Measurements from ENCODE around the gene VPS37B. TPM values are rescaled to one million over a fixed set of nuclear protein-coding genes. Genes with fewer than 3 reads are reported as not detected.

Gene VPS37B
- total and polyA plus RNA-seq, 2 of the 8 experiments (the other 6 are each of a cell fraction or from before 2014, with no cell fraction given), result 11.9 to 15.7 TPM

DNA sequence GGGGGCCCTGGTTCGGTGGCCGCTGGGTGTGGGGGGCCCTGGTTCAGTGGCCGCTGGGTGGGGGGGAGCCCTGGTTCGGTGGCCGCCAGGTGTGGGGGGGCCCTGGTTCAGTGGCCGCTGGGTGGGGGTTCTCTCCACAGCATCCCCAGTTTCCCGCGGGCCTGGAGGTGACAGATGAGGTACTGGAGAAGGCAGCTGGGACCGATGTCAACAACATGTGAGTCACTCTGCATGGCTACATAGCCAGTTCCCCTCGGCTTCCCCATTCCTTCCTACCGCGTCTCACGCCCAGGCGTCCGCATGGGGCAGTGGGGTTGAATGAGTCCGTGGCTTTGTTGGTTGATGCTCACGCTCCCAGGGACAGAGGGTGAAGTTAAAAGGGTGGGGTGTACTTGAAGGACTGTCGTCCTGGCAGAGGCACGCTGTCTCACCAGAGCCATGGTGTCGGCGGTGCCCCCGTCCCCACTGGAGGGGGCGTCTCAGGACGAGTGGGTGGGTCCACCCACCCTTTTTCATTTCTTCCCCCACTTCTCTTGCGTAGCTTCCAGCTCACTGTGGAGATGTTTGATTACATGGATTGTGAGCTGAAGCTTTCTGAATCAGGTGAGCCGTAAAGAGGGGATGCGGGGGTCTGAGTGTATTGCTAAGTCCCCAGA, 45.1 kb downstream of the VPS37B start:
- FAIRE-seq, result no peak
- 92% methylated on average over 22 of the region's 27 CpGs; no CpG with 5 or more reads in 1 of the 2 experiments for WGBS, 2 experiments (ENCODE audit: extremely low coverage in 1 of 2, insufficient coverage in 1 of 2, insufficient read length in 1 of 2, insufficient replicate concordance in 2 of 2, low coverage in 1 of 2, low lambda C conversion rate in 2 of 2, missing lambda C conversion rate in 1 of 2)
- H2AFZ ChIP-seq (ENCODE audit: low read length), result no peak overlapping the region

More for the DNA sequence above, 45.1 kb downstream of the VPS37B start:
- no peak overlapping the region for H4K5ac ChIP-seq (ENCODE audit: insufficient read length, low read depth, low read length)
- no peak overlapping the region for H2BK15ac ChIP-seq (ENCODE audit: low read length)
- no peaks in the 10 kb centered on the region for H3K23me2 ChIP-seq (ENCODE audit: low read depth, low read length)
- no peaks in the 10 kb centered on the region; the same call in 1 of the 2 replicates for H3K79me1 ChIP-seq (ENCODE audit: low read depth, low read length)
- no peaks in the 10 kb centered on the region; a peak in 1 of 8 replicates for H3K36me3 ChIP-seq (ENCODE audit: control insufficient read depth in 2 of 4, insufficient read depth in 4 of 4, low read length in 3 of 4)
- H3K4me1 ChIP-seq (replicated peaks in 1 of 4; ENCODE audit: control insufficient read depth in 3 of 4, insufficient read depth in 4 of 4, low read length in 3 of 4), result no peaks in the 10 kb centered on the region
- DNase-seq (ENCODE audit: low read depth in 1 of 2, low spot score in 2 of 2), result no peak
- H4K20me1 ChIP-seq (replicated peaks in 1 of 2; ENCODE audit: control insufficient read depth in 1 of 2, insufficient read depth in 2 of 2, low read length in 2 of 2), result peaks cover 9 to 11% of the 10 kb centered on the region in 2 experiments
- no peaks in the 10 kb centered on the region for H3K79me2 ChIP-seq (ENCODE audit: control insufficient read depth in 1 of 2, insufficient read depth in 2 of 2, low read length in 2 of 2)
- no peak overlapping the region for H3K18ac ChIP-seq (ENCODE audit: extremely low read depth, low read length)
- no peak overlapping the region for H4K91ac ChIP-seq (replicated peaks; ENCODE audit: insufficient read length, low read length)
- no peaks in the 10 kb centered on the region for H3K27me3 ChIP-seq (replicated peaks in 1 of 4; ENCODE audit: control insufficient read depth in 3 of 4, extremely low read depth in 1 of 4, insufficient read depth in 3 of 4, low read length in 3 of 4)
- no peak overlapping the region for H3K14ac ChIP-seq (ENCODE audit: insufficient read length)
- H3K4me2 ChIP-seq (ENCODE audit: insufficient read depth in 1 of 2, low read depth in 2 of 2, low read length in 2 of 2), result no peak overlapping the region
- no peak overlapping the region for H2BK120ac ChIP-seq (replicated peaks; ENCODE audit: low read depth, low read length)
- no peak overlapping the region for H3K56ac ChIP-seq (replicated peaks; ENCODE audit: insufficient read length, low read depth, low read length)
- H3K9ac ChIP-seq (replicated peaks in 1 of 4; ENCODE audit: extremely low read depth in 1 of 4, low read depth in 3 of 4, low read length in 3 of 4), result no peak overlapping the region
- H3K4ac ChIP-seq (replicated peaks; ENCODE audit: insufficient read length, low read depth, low read length), result no peak overlapping the region
- no peak overlapping the region for H2BK5ac ChIP-seq (ENCODE audit: low read depth, low read length)
- no peaks in the 10 kb centered on the region for H3K9me3 ChIP-seq (ENCODE audit: insufficient read depth in 2 of 2, low read depth in 1 of 2, low read length in 1 of 2)
- ChIA-PET POLR2A (ENCODE audit: partially characterized antibody) (no interaction called here), CTCF (ENCODE audit: partially characterized antibody) (interaction anchor here (1.2 to 11.4 kb wide), 3 partner anchors 8 to 102 kb away, joined by 3 to 129 read pairs (median 5); no protein-coding TSS in a partner anchor)
- H2BK20ac ChIP-seq (ENCODE audit: low read length), result no peak overlapping the region
- no peak overlapping the region for H2AK5ac ChIP-seq (ENCODE audit: low read depth, low read length)
- no peak overlapping the region for H3K4me3 ChIP-seq (ENCODE audit: extremely low read depth in 1 of 4, insufficient read depth in 2 of 4, low read depth in 3 of 4, low read length in 4 of 4)
- H2BK12ac ChIP-seq (ENCODE audit: low read depth, low read length), result no peak overlapping the region
- no peak overlapping the region for H3K27ac ChIP-seq (ENCODE audit: low read depth, low read length)
- no peak overlapping the region for H3K23ac ChIP-seq (ENCODE audit: insufficient read length)
- no peak for TF ChIP-seq BACH1 (IDR thresholded peaks at IDR 0.05; ENCODE audit: low read length)
- no peak for TF ChIP-seq CHD2 (IDR thresholded peaks at IDR 0.05; ENCODE audit: low read length)
- TF ChIP-seq RXRA (IDR thresholded peaks at IDR 0.05; ENCODE audit: insufficient read depth, low read depth, low read length), result no peak
- no peak overlapping the region for H4K8ac ChIP-seq (ENCODE audit: extremely low read depth, insufficient read depth, low read length)

All from H1 (cell line).